ENCODE data around the gene WASHC4.

- no peak for TF ChIP-seq CHD2 (IDR thresholded peaks at IDR 0.05; ENCODE audit: low read length, partially characterized antibody)
- no peak for TF ChIP-seq USF2 (IDR thresholded peaks at IDR 0.05)
- no peak for TF ChIP-seq CTCF (IDR thresholded peaks at IDR 0.05)
- TF ChIP-seq BCL3 (IDR thresholded peaks at IDR 0.05) = no peak
- no peak for TF ChIP-seq RNF2 (IDR thresholded peaks at IDR 0.05; ENCODE audit: borderline replicate concordance, low read depth)
- TF ChIP-seq POLR2A (IDR thresholded peaks at IDR 0.05; ENCODE audit: low read length) = no peak
- TF ChIP-seq CEBPB (IDR thresholded peaks at IDR 0.05) = 0 out of 4 replicates have a peak, but pooled peaks of 1 of the 2 experiments have one; percentile 7
- TF ChIP-seq KDM1A (IDR thresholded peaks at IDR 0.05; ENCODE audit: low read depth) = no peak
- no peak for TF ChIP-seq MYC (IDR thresholded peaks at IDR 0.05; ENCODE audit: borderline replicate concordance, low read length)
- no peak for TF ChIP-seq ZFP36 (IDR thresholded peaks at IDR 0.05; ENCODE audit: borderline replicate concordance, partially characterized antibody)
- TF ChIP-seq EP300 (IDR thresholded peaks at IDR 0.05) = no peak
- no peak for TF ChIP-seq NFE2L2 (conservative IDR thresholded peaks at IDR 0.05; ENCODE audit: low read length)
These were observed 31.4 kb upstream of the WASHC4 start for GRCh38 chr12:105076098-105076497.
